OCI-M1 (cell line): ENCODE results near the gene STARD3.

Experiments
- DNase-seq: peaks from one replicate; lab custom pipeline; 2025; lab: John Stamatoyannopoulos, UW

The STARD3 gene

GRCh38 chr17:39621523-39622379 is 15.2 kb upstream of the STARD3 start:
- DNase-seq: peak; percentile 91

GRCh38 chr17:39622380-39623006 is 14.5 kb upstream of the STARD3 start:
- no peak for DNase-seq

- DNase-seq: peak; percentile 85
Measured at GRCh38 chr17:39623356-39623950, 13.5 kb upstream of the STARD3 start.

- DNase-seq: no peak
Measured at GRCh38 chr17:39624313-39624712, 12.6 kb upstream of the STARD3 start.

GRCh38 chr17:39625198-39625785 is 11.7 kb upstream of the STARD3 start:
- no peak for DNase-seq

- no peak for DNase-seq
Measured at GRCh38 chr17:39626171-39627046, 10.5 kb upstream of the STARD3 start, which contains the start of gene PPP1R1B. Gene PPP1R1B (plus strand): TSS chr17:39626952. CDS start chr17:39627393, 441 bp downstream.

GRCh38 chr17:39627047-39627711 is 9.8 kb upstream of the STARD3 start:
- DNase-seq: no peak

GRCh38 chr17:39627712-39628516 is 9.0 kb upstream of the STARD3 start:
- no peak for DNase-seq

GRCh38 chr17:39628655-39629493 is 8.1 kb upstream of the STARD3 start:
- no peak for DNase-seq

GRCh38 chr17:39629494-39629880 is 7.5 kb upstream of the STARD3 start:
- no peak for DNase-seq

- DNase-seq: no peak
Measured at GRCh38 chr17:39629898-39630297, 7.0 kb upstream of the STARD3 start.

- DNase-seq: no peak
Measured at GRCh38 chr17:39631403-39631802, 5.5 kb upstream of the STARD3 start.

- no peak for DNase-seq
Measured at GRCh38 chr17:39632153-39632941, 4.6 kb upstream of the STARD3 start.

- no peak for DNase-seq
Measured at GRCh38 chr17:39633570-39634183, 3.3 kb upstream of the STARD3 start.

GRCh38 chr17:39634384-39634871 is 2.5 kb upstream of the STARD3 start:
- DNase-seq: peak; percentile 69

GRCh38 chr17:39635614-39636176 is 1.2 kb upstream of the STARD3 start:
- peak; percentile 19 for DNase-seq

- DNase-seq: no peak
Measured at GRCh38 chr17:39636587-39636926, 387 bp upstream of the STARD3 start.

GRCh38 chr17:39638317-39638716 is 1.4 kb downstream of the STARD3 start:
- no peak for DNase-seq
